H9 (cell line): ENCODE data around the gene NFE2. TPM values are rescaled to one million over a fixed set of nuclear protein-coding genes. Genes with fewer than 3 reads are reported as not detected.

Experiments used
- DNase-seq: peaks from one replicate; pipeline ENCODE4 v3.0.0-alpha.2; 2017
- H2AFZ ChIP-seq: one replicate; pipeline ENCODE4 v1.6.1; 2013; ENCODE audit warnings: mild to moderate bottlenecking, low read length, control low read depth, moderate library complexity
- H2AK5ac ChIP-seq: 2 replicates; pipeline ENCODE4 v1.6.1; 2013; ENCODE audit warnings: low read length, control low read depth, mixed read lengths; ENCODE audit not compliant: insufficient read length
- H2BK120ac ChIP-seq: one replicate; pipeline ENCODE4 v1.6.1; 2013; ENCODE audit warnings: low read depth, mild to moderate bottlenecking, low read length, control low read depth, inconsistent platforms; ENCODE audit not compliant: poor library complexity, severe bottlenecking
- H2BK12ac ChIP-seq: 2 replicates; pipeline ENCODE4 v1.6.1; 2013; ENCODE audit warnings: low read length, control low read depth, mixed read lengths, low read depth; ENCODE audit not compliant: insufficient read length
- H2BK15ac ChIP-seq: 2 replicates; pipeline ENCODE4 v1.6.1; 2013; ENCODE audit warnings: low read depth, low read length, control low read depth
- H2BK20ac ChIP-seq: one replicate; pipeline ENCODE4 v1.6.1; 2013; ENCODE audit warnings: low read depth, mild to moderate bottlenecking, low read length, control low read depth, inconsistent platforms; ENCODE audit not compliant: poor library complexity, severe bottlenecking
- H2BK5ac ChIP-seq: 2 replicates; pipeline ENCODE4 v1.6.1; 2013; ENCODE audit warnings: low read length, control low read depth, mixed read lengths; ENCODE audit not compliant: insufficient read length
- H3K14ac ChIP-seq: 2 replicates; pipeline ENCODE4 v1.6.1; 2013; ENCODE audit warnings: low read length, control low read depth; ENCODE audit not compliant: insufficient read depth
- H3K18ac ChIP-seq: 2 replicates; pipeline ENCODE4 v1.6.1; 2013; ENCODE audit warnings: low read depth, mild to moderate bottlenecking, mixed read lengths, low read length, control low read depth; ENCODE audit not compliant: insufficient read length
- H3K23ac ChIP-seq: 2 replicates; pipeline ENCODE4 v1.6.1; 2013; ENCODE audit warnings: low read length, control low read depth, mixed read lengths, low read depth; ENCODE audit not compliant: insufficient read length
- H3K23me2 ChIP-seq: 2 replicates; pipeline ENCODE4 v1.6.1; 2013; ENCODE audit warnings: low read depth, mild to moderate bottlenecking, mixed read lengths, low read length, control low read depth; ENCODE audit not compliant: insufficient read length, poor library complexity, severe bottlenecking
- H3K27ac ChIP-seq: 2 replicates; pipeline ENCODE4 v1.5.1; 2013; ENCODE audit warnings: low read length, control low read depth, mixed read lengths, low read depth; ENCODE audit not compliant: insufficient read length
- H3K27me3 ChIP-seq: 2 replicates; pipeline ENCODE4 v1.6.1; 2013; ENCODE audit warnings: low read length, control low read depth, inconsistent platforms; ENCODE audit not compliant: insufficient read depth
- H3K4ac ChIP-seq: 2 replicates; pipeline ENCODE4 v1.6.1; 2013; ENCODE audit warnings: low read depth, mild to moderate bottlenecking, control low read depth, inconsistent platforms, low read length, moderate library complexity
- H3K4me1 ChIP-seq: 2 replicates; pipeline ENCODE4 v1.6.1; 2013; ENCODE audit warnings: low read length, control low read depth, inconsistent platforms; ENCODE audit not compliant: insufficient read depth
- H3K4me2 ChIP-seq: 2 replicates; pipeline ENCODE4 v1.6.1; 2013; ENCODE audit warnings: low read length, control low read depth, mixed read lengths; ENCODE audit not compliant: insufficient read length, insufficient read depth
- H3K56ac ChIP-seq: 2 replicates; pipeline ENCODE4 v1.6.1; 2013; ENCODE audit warnings: low read depth, mild to moderate bottlenecking, mixed read lengths, low read length, control low read depth; ENCODE audit not compliant: insufficient read length
- H3K79me1 ChIP-seq: 2 replicates; pipeline ENCODE4 v1.6.1; 2013; ENCODE audit warnings: low read depth, mild to moderate bottlenecking, moderate library complexity, low read length, control low read depth, inconsistent platforms; ENCODE audit not compliant: insufficient read depth, poor library complexity, severe bottlenecking
- H3K79me2 ChIP-seq: 2 replicates; pipeline ENCODE4 v1.6.1; 2013; ENCODE audit warnings: low read length, control low read depth, inconsistent platforms; ENCODE audit not compliant: insufficient read depth
- H3K9ac ChIP-seq: 2 replicates; pipeline ENCODE4 v1.6.1; 2013; ENCODE audit warnings: low read length, control low read depth, mixed read lengths; ENCODE audit not compliant: insufficient read length; ENCODE audit errors: extremely low read depth
- H3K9me3 ChIP-seq: one replicate; pipeline ENCODE4 v1.6.1; 2013; ENCODE audit warnings: low read depth, low read length, inconsistent platforms; ENCODE audit not compliant: control insufficient read depth
- H3T11ph ChIP-seq: one replicate; pipeline ENCODE4 v1.6.1; 2013; ENCODE audit warnings: mild to moderate bottlenecking, low read length, control low read depth, inconsistent platforms
- H4K20me1 ChIP-seq: one replicate; pipeline ENCODE4 v1.6.1; 2013; ENCODE audit not compliant: control insufficient read depth, insufficient read length, insufficient read depth
- H4K5ac ChIP-seq: 2 replicates; pipeline ENCODE4 v1.6.1; 2013; ENCODE audit warnings: low read depth, mild to moderate bottlenecking, mixed read lengths, low read length, control low read depth; ENCODE audit not compliant: insufficient read length
- H4K8ac ChIP-seq: replicated peaks from 2 replicates; pipeline ENCODE4 v1.6.1; 2013; ENCODE audit warnings: low read length, control low read depth, mixed read lengths, low read depth; ENCODE audit not compliant: insufficient read length
- H4K91ac ChIP-seq: 2 replicates; pipeline ENCODE4 v1.6.1; 2013; ENCODE audit warnings: low read depth, mild to moderate bottlenecking, moderate library complexity, mixed read lengths, low read length, control low read depth; ENCODE audit not compliant: insufficient read length
- H3K27ac Mint-ChIP-seq, 3 experiments: 2 replicates in 2 of 3; 3 replicates in 1 of 3; pipeline ENCODE4 v1.8.0; 2020 to 2021; ENCODE audit warnings: mixed read lengths in 3 of 3, mild to moderate bottlenecking in 1 of 3, moderate library complexity in 1 of 3
- H3K27me3 Mint-ChIP-seq: 2 replicates; pipeline ENCODE4 v1.8.0; 2021; ENCODE audit warnings: low read depth, mild to moderate bottlenecking, moderate library complexity, mixed read lengths
- H3K36me3 Mint-ChIP-seq, 3 experiments: 2 replicates in 2 of 3; 3 replicates in 1 of 3; pipeline ENCODE4 v1.8.0; 2020 to 2021; ENCODE audit warnings: low read depth in 3 of 3, mixed read lengths in 3 of 3; ENCODE audit not compliant: insufficient read depth in 1 of 3
- H3K4me1 Mint-ChIP-seq, 2 experiments: 2 replicates each; pipeline ENCODE4 v1.8.0; 2020; ENCODE audit warnings: mixed read lengths in 2 of 2
- H3K4me3 Mint-ChIP-seq, 2 experiments: 2 replicates in 1 of 2; 3 replicates in 1 of 2; pipeline ENCODE4 v1.8.0; 2020 to 2021; ENCODE audit warnings: mild to moderate bottlenecking in 2 of 2, mixed read lengths in 2 of 2, moderate library complexity in 1 of 2
- H3K9me3 Mint-ChIP-seq, 2 experiments: 2 replicates in 1 of 2; 3 replicates in 1 of 2; pipeline ENCODE4 v1.8.0; 2020; ENCODE audit warnings: mild to moderate bottlenecking in 2 of 2, mixed read lengths in 2 of 2, moderate library complexity in 1 of 2
- WGBS: extraction: QIAGEN DNeasy Blood & Tissue Kit; methylation state at CpG from one replicate; pipeline ENCODE4 v1.1.7; 2013; ENCODE audit warnings: missing lambda C conversion rate, low lambda C conversion rate, mixed read lengths; ENCODE audit not compliant: insufficient read length; ENCODE audit errors: extremely low coverage; 5-methylcytosine and 5-hydroxymethylcytosine counted together
- total RNA-seq: library from RNA; stranded (reverse); gene quantifications from 2 replicates; pipeline ENCODE4 v1.2.1, GENCODE V29; 2021
- TF ChIP-seq, protein P1 (sequence below): fragments of 200-600 bp; sonication (generic); conservative IDR thresholded peaks from 3 replicates; pipeline ENCODE4 v1.8.0; 2021; ENCODE audit warnings: antibody characterized with exemption, mild to moderate bottlenecking

NFE2 gene
- total RNA-seq, 1 experiment from 2014 or later: 1.2 TPM

DNA sequence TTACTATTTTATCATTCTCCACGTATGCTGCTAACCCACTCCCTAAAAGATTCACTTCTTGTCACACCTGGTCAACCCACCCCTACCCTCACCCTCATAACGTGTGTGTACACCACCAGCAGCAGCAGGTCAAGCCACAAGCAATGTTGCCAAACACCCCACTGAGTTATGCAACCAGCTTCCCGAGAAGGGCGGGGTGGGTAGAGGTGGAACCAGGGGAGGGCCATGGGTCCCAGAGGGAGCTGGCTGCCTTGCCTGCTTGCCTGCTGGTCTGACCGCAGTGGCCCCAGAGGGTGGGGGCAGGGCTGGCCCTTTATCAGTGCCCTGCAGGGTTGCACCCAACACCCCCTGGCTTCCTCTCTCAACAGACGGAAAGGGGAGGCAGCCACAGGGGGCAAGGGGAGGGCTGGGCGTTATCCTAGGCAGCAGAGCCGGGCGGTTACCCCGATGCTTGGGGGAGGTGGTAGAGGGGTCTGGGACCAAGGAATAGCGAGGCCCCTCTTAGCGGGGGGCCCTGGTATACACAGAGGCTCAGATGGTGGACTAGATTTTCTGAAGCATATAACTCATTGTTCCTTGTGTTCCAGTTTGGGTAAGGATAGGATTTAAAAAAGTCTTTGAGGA lies 3.5 kb upstream of the NFE2 start:
- Histone ChIP-seq H2BK20ac (no peak overlapping the region), H3K9ac (no peak overlapping the region), H3K79me1 (no peaks in the 10 kb centered on the region), H4K8ac (no peak overlapping the region), H2AFZ (no peak overlapping the region), H3K9me3 (no peaks in the 10 kb centered on the region), H3K27ac (no peak overlapping the region), H2AK5ac (no peak overlapping the region), H2BK15ac (no peak overlapping the region), H3K79me2 (no peaks in the 10 kb centered on the region), H4K91ac (no peak overlapping the region), H2BK12ac (no peak overlapping the region), H2BK120ac (no peak overlapping the region), H2BK5ac (no peak overlapping the region), H3K18ac (no peak overlapping the region), H4K20me1 (no peaks in the 10 kb centered on the region), H3T11ph (no peak overlapping the region), H3K4me2 (no peak overlapping the region), H3K56ac (no peak overlapping the region), H3K27me3 (peaks cover 7% of the 10 kb centered on the region; the same call in 1 of the 2 replicates), H4K5ac (no peak overlapping the region), H3K23me2 (peaks cover 6% of the 10 kb centered on the region), H3K23ac (no peak overlapping the region), H3K14ac (no peak overlapping the region), H3K4me1 (peaks cover 11% of the 10 kb centered on the region; the same call in 1 of the 2 replicates), H3K4ac (no peak overlapping the region)
- Mint-ChIP-seq H3K4me3 (no peak overlapping the region), H3K36me3 (no peaks in the 10 kb centered on the region), H3K9me3 (no peaks in the 10 kb centered on the region), H3K27me3 (peaks cover 24% of the 10 kb centered on the region), H3K27ac (no peak overlapping the region), H3K4me1 (peaks cover 54 to 62% of the 10 kb centered on the region in 2 experiments)
- TF ChIP-seq, protein P1, sequence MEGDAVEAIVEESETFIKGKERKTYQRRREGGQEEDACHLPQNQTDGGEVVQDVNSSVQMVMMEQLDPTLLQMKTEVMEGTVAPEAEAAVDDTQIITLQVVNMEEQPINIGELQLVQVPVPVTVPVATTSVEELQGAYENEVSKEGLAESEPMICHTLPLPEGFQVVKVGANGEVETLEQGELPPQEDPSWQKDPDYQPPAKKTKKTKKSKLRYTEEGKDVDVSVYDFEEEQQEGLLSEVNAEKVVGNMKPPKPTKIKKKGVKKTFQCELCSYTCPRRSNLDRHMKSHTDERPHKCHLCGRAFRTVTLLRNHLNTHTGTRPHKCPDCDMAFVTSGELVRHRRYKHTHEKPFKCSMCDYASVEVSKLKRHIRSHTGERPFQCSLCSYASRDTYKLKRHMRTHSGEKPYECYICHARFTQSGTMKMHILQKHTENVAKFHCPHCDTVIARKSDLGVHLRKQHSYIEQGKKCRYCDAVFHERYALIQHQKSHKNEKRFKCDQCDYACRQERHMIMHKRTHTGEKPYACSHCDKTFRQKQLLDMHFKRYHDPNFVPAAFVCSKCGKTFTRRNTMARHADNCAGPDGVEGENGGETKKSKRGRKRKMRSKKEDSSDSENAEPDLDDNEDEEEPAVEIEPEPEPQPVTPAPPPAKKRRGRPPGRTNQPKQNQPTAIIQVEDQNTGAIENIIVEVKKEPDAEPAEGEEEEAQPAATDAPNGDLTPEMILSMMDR: no peak
- peak; percentile 65 for DNase-seq
- WGBS: no CpG with 5 or more reads among the region's 12 CpGs
